Measurements from ENCODE around the gene METTL22.

DNA sequence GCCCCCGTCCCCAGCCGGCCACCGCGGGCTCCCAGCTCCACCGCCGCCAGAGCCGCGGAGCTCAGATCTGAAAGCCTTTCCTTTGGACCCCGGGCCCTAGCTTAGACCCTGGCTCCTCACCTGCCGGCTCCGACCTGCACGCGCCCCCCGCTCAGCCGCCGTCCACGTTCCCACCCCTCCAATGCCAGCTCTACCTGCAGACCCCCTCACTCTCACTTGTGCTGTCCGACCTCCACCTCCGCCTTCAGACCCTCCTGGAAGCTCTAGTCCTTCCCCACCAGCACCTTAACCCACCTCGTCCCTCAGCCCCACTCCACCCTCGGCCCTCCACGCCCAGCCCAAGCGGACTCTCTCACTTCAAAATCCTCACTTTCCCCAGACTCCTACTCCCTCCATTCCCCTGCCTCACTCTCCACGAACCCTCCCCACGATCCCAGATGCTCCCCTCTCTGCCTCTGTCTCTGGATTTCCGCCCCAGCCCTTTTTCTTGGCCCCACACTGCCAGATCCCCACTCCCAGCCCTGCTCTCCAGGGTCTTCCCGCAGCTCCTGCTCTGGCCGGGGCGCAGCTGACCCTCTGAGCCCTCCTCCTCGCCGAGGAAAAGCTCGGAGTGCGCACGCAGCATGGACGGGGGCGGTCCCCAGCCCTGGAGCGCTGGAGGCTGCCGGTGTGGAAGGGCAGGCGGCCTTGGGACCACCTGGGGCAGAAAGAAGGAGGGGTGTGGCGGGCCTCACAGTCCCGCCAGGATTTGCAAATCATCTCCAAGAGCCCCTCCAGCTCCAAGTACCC, 31.4 kb upstream of the METTL22 start, which contains the start of gene TMEM114:
- TF ChIP-seq, protein P1, sequence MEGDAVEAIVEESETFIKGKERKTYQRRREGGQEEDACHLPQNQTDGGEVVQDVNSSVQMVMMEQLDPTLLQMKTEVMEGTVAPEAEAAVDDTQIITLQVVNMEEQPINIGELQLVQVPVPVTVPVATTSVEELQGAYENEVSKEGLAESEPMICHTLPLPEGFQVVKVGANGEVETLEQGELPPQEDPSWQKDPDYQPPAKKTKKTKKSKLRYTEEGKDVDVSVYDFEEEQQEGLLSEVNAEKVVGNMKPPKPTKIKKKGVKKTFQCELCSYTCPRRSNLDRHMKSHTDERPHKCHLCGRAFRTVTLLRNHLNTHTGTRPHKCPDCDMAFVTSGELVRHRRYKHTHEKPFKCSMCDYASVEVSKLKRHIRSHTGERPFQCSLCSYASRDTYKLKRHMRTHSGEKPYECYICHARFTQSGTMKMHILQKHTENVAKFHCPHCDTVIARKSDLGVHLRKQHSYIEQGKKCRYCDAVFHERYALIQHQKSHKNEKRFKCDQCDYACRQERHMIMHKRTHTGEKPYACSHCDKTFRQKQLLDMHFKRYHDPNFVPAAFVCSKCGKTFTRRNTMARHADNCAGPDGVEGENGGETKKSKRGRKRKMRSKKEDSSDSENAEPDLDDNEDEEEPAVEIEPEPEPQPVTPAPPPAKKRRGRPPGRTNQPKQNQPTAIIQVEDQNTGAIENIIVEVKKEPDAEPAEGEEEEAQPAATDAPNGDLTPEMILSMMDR (IDR thresholded peaks at IDR 0.05) = no peak
- TF ChIP-seq POLR2A (IDR thresholded peaks at IDR 0.05) (no peak), POLR2AphosphoS5 (IDR thresholded peaks at IDR 0.05) (no peak)

All from transverse colon (tissue), 4 donors.